SK-N-SH (cell line): ENCODE data around the gene EFCAB14. TPM values are rescaled to one million over a fixed set of nuclear protein-coding genes. Genes with fewer than 3 reads are reported as not detected.

Experiments used
- CTCF ChIA-PET: fragments of 300-600, 350-600 bp; formaldehyde crosslinking; extraction: SDS; loops from one replicate; lab custom pipeline; 2021; lab: Yijun Ruan, JAX
- POLR2A ChIA-PET: fragments of 350-600 bp; sonication (Branson Sonifier 250); formaldehyde crosslinking; extraction: SDS; loops from one replicate; lab custom pipeline; 2020; ENCODE audit warnings: antibody characterized with exemption, inconsistent platforms; lab: Yijun Ruan, JAX
- DNase-seq: peaks from one replicate; pipeline ENCODE4 v3.0.0; 2012
- H2AFZ ChIP-seq: fragments of 200-600 bp; sonication (generic); 2 replicates; pipeline ENCODE4 v1.8.1; 2016; ENCODE audit warnings: antibody characterized with exemption, mild to moderate bottlenecking, low read depth
- H3F3A ChIP-seq: fragments of 200-600 bp; sonication (generic); replicated peaks from 2 replicates; pipeline ENCODE3; 2016; ENCODE audit warnings: antibody characterized with exemption, mild to moderate bottlenecking; ENCODE audit not compliant: insufficient read depth
- H3K27ac ChIP-seq, 2 experiments: fragments of 200-500 bp in 1 of 2; fragments of 200-600 bp in 1 of 2; sonication (Bioruptor generic) in 1 of 2; sonication (generic), shearing (Covaris generic) in 1 of 2; 2 replicates each; pipeline versions ENCODE4 v1.5.1 to v1.6.1; 2014 to 2016; ENCODE audit warnings: low read depth in 2 of 2, inconsistent platforms in 1 of 2, low read length in 1 of 2, mild to moderate bottlenecking in 1 of 2, mixed read lengths in 1 of 2
- H3K27me3 ChIP-seq: fragments of 200-600 bp; sonication (generic), shearing (Covaris generic); 2 replicates; pipeline ENCODE4 v1.6.1; 2016; ENCODE audit warnings: mixed run types; ENCODE audit not compliant: insufficient read depth
- H3K36me3 ChIP-seq, 2 experiments: fragments of 200-500 bp in 1 of 2; fragments of 200-600 bp in 1 of 2; sonication (Bioruptor generic) in 1 of 2; sonication (generic) in 1 of 2; replicated peaks in 1 of 2; 2 replicates each; pipeline versions ENCODE3 to v1.5.1; 2014 to 2016; ENCODE audit warnings: low read length in 1 of 2, mild to moderate bottlenecking in 1 of 2; ENCODE audit not compliant: insufficient read depth in 2 of 2, control insufficient read depth in 1 of 2
- H3K4me1 ChIP-seq, 2 experiments: fragments of 200-500 bp in 1 of 2; fragments of 200-600 bp in 1 of 2; sonication (Bioruptor generic) in 1 of 2; sonication (generic), shearing (Covaris generic) in 1 of 2; 2 replicates each; pipeline versions ENCODE4 v1.5.1 to v1.6.1; 2014 to 2016; ENCODE audit warnings: low read depth in 1 of 2, low read length in 1 of 2, mixed run types in 1 of 2; ENCODE audit not compliant: insufficient read depth in 2 of 2, control insufficient read depth in 1 of 2
- H3K4me2 ChIP-seq: fragments of 200-600 bp; sonication (generic), shearing (Covaris generic); 2 replicates; pipeline ENCODE4 v1.6.1; 2017; ENCODE audit warnings: mixed run types
- H3K4me3 ChIP-seq, 2 experiments: fragments of 200-500 bp in 1 of 2; fragments of 200-600 bp in 1 of 2; sonication (Bioruptor generic) in 1 of 2; sonication (generic), shearing (Covaris generic) in 1 of 2; 2 replicates each; pipeline versions ENCODE4 v1.5.1 to v1.8.1; 2014 to 2016; ENCODE audit warnings: low read depth in 2 of 2, inconsistent platforms in 1 of 2, low read length in 1 of 2, mild to moderate bottlenecking in 1 of 2, mixed read lengths in 1 of 2, moderate library complexity in 1 of 2
- H3K79me2 ChIP-seq: fragments of 200-600 bp; sonication (generic); 2 replicates; pipeline ENCODE4 v1.8.1; 2017; ENCODE audit warnings: mild to moderate bottlenecking; ENCODE audit not compliant: insufficient read depth
- H3K9ac ChIP-seq: fragments of 200-600 bp; sonication (generic); 2 replicates; pipeline ENCODE4 v1.6.1; 2017; ENCODE audit warnings: mixed run types
- H3K9me2 ChIP-seq: fragments of 200-600 bp; sonication (generic); 2 replicates; pipeline ENCODE4 v1.6.1; 2017; ENCODE audit warnings: mixed run types
- H3K9me3 ChIP-seq: fragments of 200-600 bp; sonication (generic); 2 replicates; pipeline ENCODE4 v1.6.1; 2017; ENCODE audit warnings: mixed run types, mild to moderate bottlenecking, moderate library complexity
- H4K20me1 ChIP-seq: fragments of 200-600 bp; sonication (generic); 2 replicates; pipeline ENCODE4 v1.6.1; 2017; ENCODE audit warnings: mild to moderate bottlenecking, mixed run types; ENCODE audit not compliant: insufficient read depth
- CTCF ChIP-seq: fragments of 200-600 bp; sonication (generic); IDR thresholded peaks from 2 replicates; pipeline ENCODE4 v1.6.1; 2017; ENCODE audit warnings: antibody characterized with exemption, mild to moderate bottlenecking, moderate library complexity
- EP300 ChIP-seq, 2 experiments: IDR thresholded peaks; 2 replicates each; pipeline versions ENCODE4 v1.4.0 to v1.6.1; 2012; ENCODE audit warnings: borderline replicate concordance in 1 of 2, low read depth in 1 of 2, low read length in 1 of 2
- FOSL2 ChIP-seq: IDR thresholded peaks from 2 replicates; pipeline ENCODE4 v1.4.0; 2012; ENCODE audit warnings: low read depth, mild to moderate bottlenecking, moderate library complexity, borderline replicate concordance
- FOXJ3 ChIP-seq: sonication (generic); formaldehyde crosslinking; IDR thresholded peaks from 2 replicates; pipeline ENCODE4 v1.5.1; 2020; ENCODE audit warnings: mild to moderate bottlenecking, missing genetic modification reagents
- GABPA ChIP-seq: IDR thresholded peaks from 2 replicates; pipeline ENCODE4 v1.4.0; 2012; ENCODE audit warnings: low read depth, mild to moderate bottlenecking
- NRF1 ChIP-seq: IDR thresholded peaks from 2 replicates; pipeline ENCODE4 v1.6.1; 2012; ENCODE audit warnings: low read depth, mild to moderate bottlenecking, low read length
- RAD21 ChIP-seq: IDR thresholded peaks from 2 replicates; pipeline ENCODE4 v1.6.1; 2012; ENCODE audit warnings: mild to moderate bottlenecking, low read length
- RFX5 ChIP-seq: IDR thresholded peaks from 2 replicates; pipeline ENCODE4 v1.6.1; 2012; ENCODE audit warnings: mild to moderate bottlenecking, improper control_type of control experiment, low read length
- RXRA ChIP-seq: IDR thresholded peaks from 2 replicates; pipeline ENCODE4 v1.4.0; 2012; ENCODE audit warnings: low read depth, mild to moderate bottlenecking, borderline replicate concordance
- SIN3A ChIP-seq: IDR thresholded peaks from 2 replicates; pipeline ENCODE4 v1.6.1; 2012; ENCODE audit warnings: low read depth, mild to moderate bottlenecking, low read length, moderate library complexity, borderline replicate concordance
- TCF12 ChIP-seq: IDR thresholded peaks from 2 replicates; pipeline ENCODE4 v1.4.0; 2012
- USF2 ChIP-seq: fragments of 150-350 bp; IDR thresholded peaks from 2 replicates; pipeline ENCODE4 v1.6.1; 2017; ENCODE audit warnings: antibody characterized with exemption, low read length, low read depth, borderline replicate concordance
- WGBS: methylation state at CpG from one replicate; pipeline ENCODE4 v1.1.6; 2017; ENCODE audit warnings: low lambda C conversion rate; 5-methylcytosine and 5-hydroxymethylcytosine counted together
- polyA plus RNA-seq, 3 experiments: library from polyadenylated mRNA; depleted of rRNA; stranded (reverse); fragments of >200 nt; gene quantifications; 2 replicates each; pipeline ENCODE4 v1.2.3, GENCODE V29; 2012

The EFCAB14 gene
- polyA plus RNA-seq, 1 of the 3 experiments (the other 2 are of a cell fraction) = 13.6 TPM

GRCh38 chr1:46714976-46715375 is 3.9 kb downstream of the EFCAB14 start:
- Histone ChIP-seq H3K9me2 (no peaks in the 10 kb centered on the region), H3K4me3 (no peak overlapping the region), H3K4me2 (no peak overlapping the region), H3K9me3 (no peaks in the 10 kb centered on the region), H3K79me2 (peaks cover 51% of the 10 kb centered on the region), H3K27ac (no peak overlapping the region), H3K9ac (no peak overlapping the region), H4K20me1 (peaks cover 18% of the 10 kb centered on the region; the same call in 1 of the 2 replicates), H3K36me3 (peaks cover 45 to 48% of the 10 kb centered on the region in 2 experiments), H3F3A (no peaks in the 10 kb centered on the region), H3K4me1 (peaks cover 15 to 17% of the 10 kb centered on the region in 2 experiments), H3K27me3 (no peaks in the 10 kb centered on the region), H2AFZ (no peak overlapping the region)
- ChIA-PET CTCF (interaction anchor here (3.7 kb wide), 1 partner anchor 10 kb away, joined by 17 read pairs; no protein-coding TSS in a partner anchor), POLR2A (no interaction called here)
- DNase-seq = no peak
- WGBS = 96% methylated on average over 3 of the region's 3 CpGs
- TF ChIP-seq EP300 (IDR thresholded peaks at IDR 0.05; ENCODE audit: borderline replicate concordance in 1 of 2, low read depth in 1 of 2, low read length in 1 of 2) (no peak), GABPA (no peak), RXRA (no peak)

- Histone ChIP-seq H3K36me3 (peaks cover 69 to 72% of the 10 kb centered on the region in 2 experiments), H3K4me1 (peaks cover 6 to 7% of the 10 kb centered on the region in 2 experiments; a peak in 1 of 4 replicates), H2AFZ (no peak overlapping the region), H3F3A (peaks cover 3% of the 10 kb centered on the region), H3K4me3 (no peak overlapping the region), H3K4me2 (no peak overlapping the region), H3K27me3 (no peaks in the 10 kb centered on the region), H3K9me3 (no peaks in the 10 kb centered on the region), H4K20me1 (no peaks in the 10 kb centered on the region), H3K79me2 (peaks cover 18% of the 10 kb centered on the region; the same call in 1 of the 2 replicates), H3K27ac (no peak overlapping the region)
- ChIA-PET CTCF (interaction anchor here (1.1 to 2.3 kb wide), 4 partner anchors 12 to 261 kb away, joined by 3 to 5 read pairs (median 4); no protein-coding TSS in a partner anchor), POLR2A (no interaction called here)
- WGBS = 91% methylated on average over 1 of the region's 1 CpG
- TF ChIP-seq NRF1 (no peak), RAD21 (no peak), USF2 (no peak), TCF12 (no peak), CTCF (no peak), FOSL2 (no peak), FOXJ3 (CRISPR knock-in tag) (no peak), SIN3A (no peak), RFX5 (no peak)
- TF ChIP-seq, all 33 proteins: peak for 0
- Histone ChIP-seq H3K9me2 (no peaks in the 10 kb centered on the region), H3K9ac (no peak overlapping the region)
- DNase-seq = no peak
These were observed 10.8 kb downstream of the EFCAB14 start for GRCh38 chr1:46708121-46708520.
